ENCODE results near the gene STK39. TPM values are rescaled to one million over a fixed set of nuclear protein-coding genes. Genes with fewer than 3 reads are reported as not detected.

Gene STK39
- total RNA-seq, 3 donors from 2014 or later, result 36.4 to 57.5 (median 52.5) TPM

DNA sequence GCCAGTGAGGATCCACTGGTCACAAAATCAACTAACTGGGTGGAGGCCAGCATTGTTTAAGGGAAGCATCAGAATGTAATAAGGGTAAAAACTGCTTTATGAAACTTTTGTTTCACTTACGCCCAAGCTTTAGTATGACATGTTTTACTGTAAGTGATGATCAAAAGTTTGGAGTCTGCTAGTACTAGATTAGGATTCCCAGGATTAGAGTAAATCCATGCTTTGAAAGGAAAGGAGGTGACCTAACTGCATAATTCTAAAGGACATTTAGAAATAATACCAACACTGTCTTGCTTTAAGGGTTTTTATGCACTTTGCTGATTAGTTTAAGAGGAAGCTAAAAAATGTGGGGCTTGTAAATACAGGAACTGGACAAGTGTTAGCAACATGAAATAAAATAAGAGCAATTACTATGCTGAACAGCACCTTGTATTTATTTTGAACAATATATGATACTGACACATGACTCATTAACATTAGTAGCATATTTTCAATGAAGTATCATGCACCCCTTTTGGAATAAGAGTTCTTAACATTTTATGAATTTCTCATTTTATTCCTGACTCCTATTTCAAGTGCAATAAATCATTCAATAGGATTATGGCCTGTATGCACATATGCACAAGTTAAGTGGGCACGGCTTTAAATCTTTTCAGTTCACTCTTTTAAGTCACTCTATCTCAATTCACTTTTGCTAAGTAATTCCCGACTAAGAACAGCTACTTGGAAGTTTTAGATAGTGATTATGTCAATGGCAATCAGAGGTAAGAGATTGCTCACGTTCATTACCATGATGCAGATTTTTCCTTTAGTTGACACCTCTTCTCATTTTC is 62.5 kb downstream of the STK39 start:
- TF ChIP-seq, protein P1, sequence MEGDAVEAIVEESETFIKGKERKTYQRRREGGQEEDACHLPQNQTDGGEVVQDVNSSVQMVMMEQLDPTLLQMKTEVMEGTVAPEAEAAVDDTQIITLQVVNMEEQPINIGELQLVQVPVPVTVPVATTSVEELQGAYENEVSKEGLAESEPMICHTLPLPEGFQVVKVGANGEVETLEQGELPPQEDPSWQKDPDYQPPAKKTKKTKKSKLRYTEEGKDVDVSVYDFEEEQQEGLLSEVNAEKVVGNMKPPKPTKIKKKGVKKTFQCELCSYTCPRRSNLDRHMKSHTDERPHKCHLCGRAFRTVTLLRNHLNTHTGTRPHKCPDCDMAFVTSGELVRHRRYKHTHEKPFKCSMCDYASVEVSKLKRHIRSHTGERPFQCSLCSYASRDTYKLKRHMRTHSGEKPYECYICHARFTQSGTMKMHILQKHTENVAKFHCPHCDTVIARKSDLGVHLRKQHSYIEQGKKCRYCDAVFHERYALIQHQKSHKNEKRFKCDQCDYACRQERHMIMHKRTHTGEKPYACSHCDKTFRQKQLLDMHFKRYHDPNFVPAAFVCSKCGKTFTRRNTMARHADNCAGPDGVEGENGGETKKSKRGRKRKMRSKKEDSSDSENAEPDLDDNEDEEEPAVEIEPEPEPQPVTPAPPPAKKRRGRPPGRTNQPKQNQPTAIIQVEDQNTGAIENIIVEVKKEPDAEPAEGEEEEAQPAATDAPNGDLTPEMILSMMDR (IDR thresholded peaks at IDR 0.05), result no peak
- DNase-seq (no peak), ATAC-seq (no peak)
- peaks cover 39% of the 10 kb centered on the region for H3K4me1 ChIP-seq (ENCODE audit: low read depth)
- no peaks in the 10 kb centered on the region for H3K9me3 ChIP-seq
- no peak overlapping the region for H3K4me3 ChIP-seq
- no peaks in the 10 kb centered on the region for H3K36me3 ChIP-seq (ENCODE audit: low read depth)
- intact Hi-C loops (cut with DNase I, micrococcal nuclease), result no loop called here

DNA sequence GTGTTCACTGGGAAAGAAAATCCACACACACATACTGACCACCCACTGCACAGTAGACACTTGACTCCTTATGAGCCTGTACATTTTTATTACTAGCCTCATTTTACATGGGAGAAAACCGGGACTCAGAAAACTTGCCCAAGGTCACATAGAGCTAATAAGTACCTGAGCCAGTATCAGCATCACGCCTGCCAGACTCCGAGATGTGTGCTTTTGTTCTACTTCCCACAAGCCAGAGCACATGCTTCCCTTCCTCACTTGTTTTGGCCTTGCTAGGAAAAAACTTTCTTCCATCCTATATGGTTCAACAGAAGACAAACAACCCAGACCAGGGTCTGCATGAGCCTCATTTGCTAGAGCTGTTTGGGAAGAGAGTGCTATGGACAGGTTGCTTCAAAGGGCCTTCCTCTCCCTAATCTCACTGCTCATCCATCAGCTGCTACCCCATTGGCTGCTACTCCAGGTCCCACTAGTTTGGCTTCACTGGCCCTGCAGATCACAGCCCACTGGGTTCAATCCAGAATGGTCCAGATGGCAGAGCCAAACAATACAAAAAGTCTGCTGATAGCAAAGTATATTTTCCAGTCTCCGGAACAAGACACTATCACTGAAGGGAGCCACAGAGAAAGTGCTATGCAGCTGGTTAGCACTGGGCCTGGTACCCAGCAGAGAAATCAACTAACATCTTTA is 63.9 kb downstream of the STK39 start:
- intact Hi-C loops (cut with DNase I, micrococcal nuclease), result no loop called here
- no peaks in the 10 kb centered on the region for H3K9me3 ChIP-seq
- no peaks in the 10 kb centered on the region for H3K36me3 ChIP-seq (ENCODE audit: low read depth)
- TF ChIP-seq, protein P1 (IDR thresholded peaks at IDR 0.05), result no peak
- peaks cover 33% of the 10 kb centered on the region for H3K4me1 ChIP-seq (ENCODE audit: low read depth)
- H3K4me3 ChIP-seq, result no peak overlapping the region
- ATAC-seq, result no peak
- no peak for DNase-seq

DNA sequence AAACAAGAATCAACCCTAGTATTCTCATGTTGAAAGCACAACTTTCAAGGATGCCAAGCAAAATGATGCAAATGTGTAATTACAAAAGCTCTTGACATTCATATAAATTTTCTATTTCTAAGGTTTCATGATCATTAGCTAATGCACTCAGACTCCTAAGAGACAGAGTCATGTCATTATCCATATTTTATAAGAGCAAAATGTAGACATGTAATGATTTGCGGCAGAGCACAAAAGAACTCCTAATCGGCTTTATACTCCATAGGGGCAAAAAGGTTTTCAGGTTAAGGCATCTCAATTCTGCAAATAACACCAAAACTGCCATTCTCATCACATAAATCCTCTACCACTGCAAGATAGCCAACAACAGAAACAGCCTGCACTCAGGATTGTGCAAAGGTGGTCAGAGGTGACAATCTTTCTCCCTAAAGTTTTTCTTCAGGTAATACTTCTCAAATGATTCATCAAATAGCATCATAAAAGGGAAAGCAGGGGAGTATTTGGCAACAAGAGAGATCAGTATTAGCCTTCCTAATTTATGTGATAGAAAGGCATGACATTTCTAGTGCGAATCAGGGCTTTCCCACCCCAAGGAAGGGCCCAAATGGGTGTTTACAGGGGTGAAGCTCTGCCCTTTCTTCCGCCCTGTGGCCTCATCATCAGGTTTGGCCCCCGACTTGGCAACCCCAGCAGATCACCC is 64.7 kb downstream of the STK39 start:
- no peak for DNase-seq
- Histone ChIP-seq H3K9me3 (no peaks in the 10 kb centered on the region), H3K4me3 (no peak overlapping the region), H3K4me1 (ENCODE audit: low read depth) (peaks cover 33% of the 10 kb centered on the region), H3K36me3 (ENCODE audit: low read depth) (no peaks in the 10 kb centered on the region)
- intact Hi-C loops (cut with DNase I, micrococcal nuclease), result no loop called here
- TF ChIP-seq, protein P1 (IDR thresholded peaks at IDR 0.05), result no peak
- ATAC-seq, result no peak

DNA sequence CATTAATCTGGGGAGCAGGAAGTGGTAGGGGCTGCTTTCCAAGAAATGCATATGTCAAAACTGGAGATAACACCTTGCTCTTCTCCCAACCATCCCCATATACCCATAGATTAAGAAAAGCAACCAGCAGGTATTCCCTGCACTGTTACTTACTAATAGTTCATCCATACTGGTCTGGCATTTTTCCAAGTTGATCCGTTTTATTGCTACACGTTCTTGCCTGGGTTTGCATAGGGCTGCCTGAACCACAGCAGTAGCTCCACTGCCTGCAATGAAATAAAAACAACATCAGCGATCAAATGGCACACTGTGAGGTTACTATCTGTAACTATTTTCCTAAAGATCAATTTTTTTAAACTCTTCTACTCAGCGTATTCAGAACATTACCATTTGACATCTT is 65.6 kb downstream of the STK39 start:
- intact Hi-C loops (cut with DNase I, micrococcal nuclease), result no loop called here
- ATAC-seq (peak; percentile 52), DNase-seq (peak in 1 of 3 donors; percentile 49)
- no peak overlapping the region for H3K4me3 ChIP-seq
- no peaks in the 10 kb centered on the region for H3K36me3 ChIP-seq (ENCODE audit: low read depth)
- H3K9me3 ChIP-seq, result no peaks in the 10 kb centered on the region
- TF ChIP-seq, protein P1 (IDR thresholded peaks at IDR 0.05), result no peak
- peaks cover 27% of the 10 kb centered on the region for H3K4me1 ChIP-seq (ENCODE audit: low read depth)

DNA sequence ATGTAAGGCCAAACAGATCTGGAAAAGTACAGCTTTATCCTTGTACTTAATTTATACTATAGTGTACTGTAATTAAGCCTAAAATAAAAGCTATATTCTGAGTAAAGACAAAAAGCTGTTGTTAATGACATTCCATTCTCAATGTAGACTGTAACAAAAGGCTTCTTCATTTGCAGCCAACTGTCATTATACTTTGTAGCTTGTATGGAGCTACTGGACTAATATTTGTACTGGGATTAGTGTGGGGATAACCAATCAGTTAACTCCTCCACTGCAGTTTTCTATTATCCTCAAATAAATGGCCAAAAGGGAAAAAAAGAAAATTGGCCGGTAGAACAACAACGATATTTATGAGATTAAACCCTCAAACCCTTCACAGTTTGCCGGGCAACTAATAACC is 66.5 kb downstream of the STK39 start:
- Histone ChIP-seq H3K36me3 (ENCODE audit: low read depth) (no peaks in the 10 kb centered on the region), H3K9me3 (no peaks in the 10 kb centered on the region), H3K4me3 (no peak overlapping the region), H3K4me1 (ENCODE audit: low read depth) (peaks cover 17% of the 10 kb centered on the region)
- TF ChIP-seq, protein P1 (IDR thresholded peaks at IDR 0.05), result no peak
- ATAC-seq, result no peak
- intact Hi-C loops (cut with DNase I, micrococcal nuclease), result no loop called here
- DNase-seq, result no peak

All from mucosa of descending colon (tissue), 3 donors.